Measurements from ENCODE around the gene C3orf20. TPM values are rescaled to one million over a fixed set of nuclear protein-coding genes. Genes with fewer than 3 reads are reported as not detected.

Gene C3orf20
- total RNA-seq, 4 donors from 2014 or later, result not detected

- no peak for DNase-seq
- intact Hi-C loops (cut with DNase I), result no loop called here
- Histone ChIP-seq H3K27ac (no peak overlapping the region), H3K27me3 (peaks cover 0 to 35% (median under 1%) of the 10 kb centered on the region in 4 donors), H3K9me3 (no peaks in the 10 kb centered on the region), H3K36me3 (no peaks in the 10 kb centered on the region), H3K4me3 (no peak overlapping the region), H3K4me1 (peaks cover 0 to 3% (median 0%) of the 10 kb centered on the region in 3 donors)
- WGBS, 2 donors, result 82 to 89% methylated on average over 13 to 20 of the region's 20 CpGs
- TF ChIP-seq POLR2A (IDR thresholded peaks at IDR 0.05) (no peak), CTCF (IDR thresholded peaks at IDR 0.05) (no peak)
Measured at GRCh38 chr3:14785207-14786155, 110.5 kb downstream of the C3orf20 start.

- 80 to 86% methylated on average over 3 of the region's 3 CpGs for WGBS, 2 donors
- Histone ChIP-seq H3K4me1 (peaks cover 0 to 3% (median 0%) of the 10 kb centered on the region in 3 donors), H3K27ac (no peak overlapping the region), H3K4me3 (no peak overlapping the region), H3K9me3 (no peaks in the 10 kb centered on the region), H3K36me3 (no peaks in the 10 kb centered on the region), H3K27me3 (peaks cover 0 to 39% (median 2%) of the 10 kb centered on the region in 4 donors)
- TF ChIP-seq CTCF (IDR thresholded peaks at IDR 0.05), result no peak
- no peak for TF ChIP-seq POLR2A (IDR thresholded peaks at IDR 0.05)
- intact Hi-C loops (cut with DNase I), result no loop called here
- no peak for DNase-seq
Measured at GRCh38 chr3:14786369-14786768, 111.4 kb downstream of the C3orf20 start.

GRCh38 chr3:14787630-14788029 lies 112.7 kb downstream of the C3orf20 start:
- intact Hi-C loops (cut with DNase I), result no loop called here
- Histone ChIP-seq H3K27me3 (peaks cover 0 to 44% (median 2%) of the 10 kb centered on the region in 4 donors), H3K36me3 (no peaks in the 10 kb centered on the region), H3K9me3 (no peaks in the 10 kb centered on the region), H3K27ac (no peak overlapping the region), H3K4me1 (peaks cover 0 to 7% (median 3%) of the 10 kb centered on the region in 3 donors), H3K4me3 (no peak overlapping the region)
- DNase-seq, result no peak
- TF ChIP-seq POLR2A (IDR thresholded peaks at IDR 0.05) (no peak), CTCF (IDR thresholded peaks at IDR 0.05) (no peak)
- WGBS, 2 donors, result 31 to 34% methylated on average over 3 of the region's 7 CpGs

GRCh38 chr3:14788644-14789043 lies 113.7 kb downstream of the C3orf20 start:
- Histone ChIP-seq H3K27me3 (peaks cover 0 to 44% (median 2%) of the 10 kb centered on the region in 4 donors), H3K9me3 (no peaks in the 10 kb centered on the region), H3K4me3 (no peak overlapping the region), H3K27ac (no peak overlapping the region), H3K36me3 (no peaks in the 10 kb centered on the region), H3K4me1 (peaks cover 0 to 15% (median 10%) of the 10 kb centered on the region in 3 donors)
- WGBS, 2 donors, result 74 to 88% methylated on average over 4 to 5 of the region's 7 CpGs
- no peak for DNase-seq
- intact Hi-C loops (cut with DNase I), result no loop called here
- TF ChIP-seq CTCF (IDR thresholded peaks at IDR 0.05) (no peak), POLR2A (IDR thresholded peaks at IDR 0.05) (no peak)

- Histone ChIP-seq H3K9me3 (no peaks in the 10 kb centered on the region), H3K27me3 (peaks cover 0 to 42% (median 2%) of the 10 kb centered on the region in 4 donors), H3K4me1 (peaks cover 0 to 21% (median 16%) of the 10 kb centered on the region in 3 donors), H3K27ac (no peak overlapping the region), H3K36me3 (no peaks in the 10 kb centered on the region), H3K4me3 (no peak overlapping the region)
- intact Hi-C loops (cut with DNase I), result no loop called here
- 66 to 70% methylated on average over 4 to 5 of the region's 5 CpGs for WGBS, 2 donors
- TF ChIP-seq CTCF (IDR thresholded peaks at IDR 0.05) (no peak), POLR2A (IDR thresholded peaks at IDR 0.05) (no peak)
- no peak for DNase-seq
Measured at GRCh38 chr3:14789221-14789620, 114.3 kb downstream of the C3orf20 start.

Data from esophagus squamous epithelium (tissue), 5 donors.